Type B pancreatic cell (in vitro differentiated cells): ENCODE measurements around the gene ETV3L. TPM values are rescaled to one million over a fixed set of nuclear protein-coding genes. Genes with fewer than 3 reads are reported as not detected.

Source experiments
- DNase-seq: peaks from one replicate; pipeline ENCODE4 v3.0.0; 2021; ENCODE audit warnings: mixed read lengths; ENCODE audit not compliant: unreplicated experiment; ENCODE audit errors: extremely low spot score
- H3K27ac Mint-ChIP-seq: 2 replicates; pipeline ENCODE4 v1.8.0; 2021; ENCODE audit warnings: mild to moderate bottlenecking, mixed read lengths
- H3K27me3 Mint-ChIP-seq: 2 replicates; pipeline ENCODE4 v1.8.0; 2021; ENCODE audit warnings: mixed read lengths
- H3K36me3 Mint-ChIP-seq: 2 replicates; pipeline ENCODE4 v1.8.0; 2021; ENCODE audit warnings: mixed read lengths
- H3K4me1 Mint-ChIP-seq: one replicate; pipeline ENCODE4 v1.8.0; 2021; ENCODE audit warnings: mixed read lengths; ENCODE audit not compliant: unreplicated experiment
- H3K4me3 Mint-ChIP-seq: 2 replicates; pipeline ENCODE4 v1.8.0; 2021; ENCODE audit warnings: mild to moderate bottlenecking, mixed read lengths
- H3K9me3 Mint-ChIP-seq: 2 replicates; pipeline ENCODE4 v1.8.0; 2021; ENCODE audit warnings: mixed read lengths
- CTCF ChIP-seq: fragments of 200-600 bp; sonication (generic); conservative IDR thresholded peaks from 2 replicates; pipeline ENCODE4 v1.5.0; 2021; ENCODE audit warnings: antibody characterized with exemption, mild to moderate bottlenecking
- total RNA-seq: library from RNA; stranded (reverse); gene quantifications from 2 replicates; pipeline ENCODE4 v1.2.1, GENCODE V29; 2021; ENCODE audit warnings: low replicate concordance

Gene ETV3L
- total RNA-seq, 1 donor from 2014 or later, result not detected

GRCh38 chr1:157139052-157139715 is 39.6 kb upstream of the ETV3L start:
- H3K27me3 Mint-ChIP-seq, result no peaks in the 10 kb centered on the region
- H3K4me3 Mint-ChIP-seq, result peak overlapping the region; percentile 92
- peak overlapping the region; percentile 97 for H3K27ac Mint-ChIP-seq
- TF ChIP-seq CTCF, result no peak
- peaks cover 34% of the 10 kb centered on the region for H3K4me1 Mint-ChIP-seq
- no peak for DNase-seq
- H3K9me3 Mint-ChIP-seq, result no peaks in the 10 kb centered on the region
- H3K36me3 Mint-ChIP-seq, result peaks cover 12% of the 10 kb centered on the region

- Mint-ChIP-seq H3K4me3 (peak within 1 kb of the TSS; percentile 96), H3K36me3 (peaks cover 20% of the 10 kb centered on the region), H3K27me3 (no peaks in the 10 kb centered on the region), H3K4me1 (peaks cover 39% of the 10 kb centered on the region), H3K27ac (peak within 1 kb of the TSS; percentile 98), H3K9me3 (no peaks in the 10 kb centered on the region)
- DNase-seq, result peak; percentile 90
- no peak for TF ChIP-seq CTCF
These were observed 38.8 kb upstream of the ETV3L start, which contains the start of gene ETV3 for GRCh38 chr1:157138220-157139051. ETV3 (minus strand) TSS chr1:157138395; CDS start chr1:157136352, 2,043 bp downstream.

- H3K36me3 Mint-ChIP-seq, result peaks cover 23% of the 10 kb centered on the region
- DNase-seq, result no peak
- peak overlapping the region; percentile 98 for H3K27ac Mint-ChIP-seq
- H3K4me1 Mint-ChIP-seq, result peaks cover 43% of the 10 kb centered on the region
- peak overlapping the region; percentile 96 for H3K4me3 Mint-ChIP-seq
- no peaks in the 10 kb centered on the region for H3K27me3 Mint-ChIP-seq
- H3K9me3 Mint-ChIP-seq, result no peaks in the 10 kb centered on the region
- TF ChIP-seq CTCF, result no peak
These were observed 38.0 kb upstream of the ETV3L start for GRCh38 chr1:157137408-157138219.

DNA sequence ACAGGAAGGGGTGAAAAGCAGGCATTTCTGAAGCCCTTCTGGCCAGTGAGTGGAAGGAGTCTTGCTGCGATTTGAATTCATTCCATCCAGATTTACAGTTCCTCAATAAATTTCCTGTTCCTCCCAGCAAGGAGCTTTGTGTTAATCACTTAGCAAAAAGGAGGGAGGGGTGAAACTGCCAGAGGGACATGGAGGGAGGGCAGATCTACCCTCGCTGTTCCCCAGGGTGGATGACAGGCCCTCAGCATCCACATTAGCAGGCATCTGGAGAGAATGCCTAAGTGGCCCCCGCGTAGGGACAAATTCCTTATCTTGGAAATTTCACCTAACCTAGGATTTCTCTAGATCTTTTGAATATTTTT is 37.4 kb upstream of the ETV3L start:
- no peaks in the 10 kb centered on the region for H3K9me3 Mint-ChIP-seq
- peaks cover 43% of the 10 kb centered on the region for H3K4me1 Mint-ChIP-seq
- DNase-seq, result no peak

More for the DNA sequence above, 37.4 kb upstream of the ETV3L start:
- no peaks in the 10 kb centered on the region for H3K27me3 Mint-ChIP-seq
- H3K36me3 Mint-ChIP-seq, result peaks cover 27% of the 10 kb centered on the region
- peak; percentile 24 for TF ChIP-seq CTCF
- H3K4me3 Mint-ChIP-seq, result peak overlapping the region; percentile 96
- H3K27ac Mint-ChIP-seq, result peak overlapping the region; percentile 98
